H1 (cell line): ENCODE measurements around the gene MOB1B. TPM values are rescaled to one million over a fixed set of nuclear protein-coding genes. Genes with fewer than 3 reads are reported as not detected.

Experiments
- RXRA ChIP-seq: IDR thresholded peaks from 2 replicates; pipeline ENCODE4 v1.6.1; 2011; ENCODE audit warnings: low read depth, mild to moderate bottlenecking, low read length, moderate library complexity; ENCODE audit not compliant: insufficient read depth
- polyA plus RNA-seq, 7 experiments: library from polyadenylated mRNA; depleted of rRNA in 3 of 7; stranded (reverse) in 5 of 7; unstranded in 2 of 7; fragments of >200 nt in 5 of 7; fragments of 200-250 nt in 2 of 7; gene quantifications; 1 replicate in 5 of 7; 2 replicates in 1 of 7; 4 replicates in 1 of 7; pipeline versions ENCODE4 v1.2.1 to v1.2.3, GENCODE V29; 2011 to 2013; ENCODE audit warnings: missing spikeins in 2 of 7, mixed read lengths in 2 of 7
- total RNA-seq: library from RNA; stranded (reverse); fragmentation: NEBNext Ultra II Directional; extraction: Animal tissue kit (Norgen Biotek cat#: 25700); gene quantifications from 2 replicates; pipeline ENCODE4 v1.2.1, GENCODE V29; 2021

Gene MOB1B
- total and polyA plus RNA-seq, 2 of the 8 experiments (the other 6 are each of a cell fraction or from before 2014, with no cell fraction given) = 3.8 to 33.5 TPM

DNA sequence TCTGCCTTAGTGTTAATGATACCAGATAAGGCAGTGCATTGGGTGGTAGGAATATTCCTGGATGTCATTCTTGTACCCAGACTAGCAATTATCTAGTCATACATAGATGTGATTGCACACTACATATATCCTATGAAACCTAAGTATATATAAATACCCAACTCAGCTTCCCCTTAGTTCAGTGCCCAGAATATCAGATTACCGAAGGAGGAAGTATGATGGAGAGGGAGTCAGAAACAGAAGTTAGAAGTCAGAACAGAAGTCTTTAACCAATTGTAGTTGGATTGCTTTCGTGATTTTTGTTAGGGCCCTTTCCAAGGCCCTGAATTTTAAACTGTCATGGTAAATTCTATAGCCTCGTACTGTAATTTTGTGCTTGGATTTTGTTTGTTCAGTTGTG lies 42.9 kb downstream of the MOB1B start (continued):
- TF ChIP-seq RXRA = no peak
- TF ChIP-seq, all 59 proteins: peak for 0
